ENCODE data around the gene PKP1.

PKP1 gene

GRCh38 chr1:201307760-201308499, 24.6 kb downstream of the PKP1 start:
- no peak for DNase-seq (ENCODE audit: low read depth in 3 of 3)

- no peak for DNase-seq (ENCODE audit: low read depth in 3 of 3)
These were observed 26.1 kb downstream of the PKP1 start for GRCh38 chr1:201309416-201309815.

- DNase-seq (ENCODE audit: low read depth in 3 of 3): no peak
These were observed 27.1 kb downstream of the PKP1 start for GRCh38 chr1:201310251-201310985.

- no peak for DNase-seq (ENCODE audit: low read depth in 3 of 3)
These were observed 27.7 kb downstream of the PKP1 start for GRCh38 chr1:201310986-201311355.

- DNase-seq (ENCODE audit: low read depth in 3 of 3): no peak
These were observed 28.2 kb downstream of the PKP1 start for GRCh38 chr1:201311356-201312011.

- no peak for DNase-seq (ENCODE audit: low read depth in 3 of 3)
These were observed 29.0 kb downstream of the PKP1 start for GRCh38 chr1:201312298-201312697.

GRCh38 chr1:201313086-201313485, 29.8 kb downstream of the PKP1 start:
- no peak for DNase-seq (ENCODE audit: low read depth in 3 of 3)

- no peak for DNase-seq (ENCODE audit: low read depth in 3 of 3)
These were observed 33.2 kb downstream of the PKP1 start for GRCh38 chr1:201316556-201316955.

- DNase-seq (ENCODE audit: low read depth in 3 of 3): no peak
These were observed 34.2 kb downstream of the PKP1 start for GRCh38 chr1:201317551-201317950.

GRCh38 chr1:201318504-201319340, 35.4 kb downstream of the PKP1 start:
- DNase-seq (ENCODE audit: low read depth in 3 of 3): no peak

GRCh38 chr1:201319631-201320030, 36.3 kb downstream of the PKP1 start:
- DNase-seq (ENCODE audit: low read depth in 3 of 3): no peak

- DNase-seq (ENCODE audit: low read depth in 3 of 3): no peak
These were observed 37.0 kb downstream of the PKP1 start for GRCh38 chr1:201320168-201320788.

GRCh38 chr1:201321826-201322390, 38.6 kb downstream of the PKP1 start:
- no peak for DNase-seq (ENCODE audit: low read depth in 3 of 3)

GRCh38 chr1:201322653-201323510, 39.6 kb downstream of the PKP1 start:
- no peak for DNase-seq (ENCODE audit: low read depth in 3 of 3)

GRCh38 chr1:201324306-201324705, 41.0 kb downstream of the PKP1 start:
- DNase-seq (ENCODE audit: low read depth in 3 of 3): no peak

GRCh38 chr1:201324821-201325677, 41.7 kb downstream of the PKP1 start:
- DNase-seq (ENCODE audit: low read depth in 3 of 3): no peak

- DNase-seq (ENCODE audit: low read depth in 3 of 3): no peak
These were observed 42.4 kb downstream of the PKP1 start for GRCh38 chr1:201325678-201326060.

GRCh38 chr1:201326710-201327109, 43.4 kb downstream of the PKP1 start:
- no peak for DNase-seq (ENCODE audit: low read depth in 3 of 3)

- no peak for DNase-seq (ENCODE audit: low read depth in 3 of 3)
These were observed 44.5 kb downstream of the PKP1 start for GRCh38 chr1:201327687-201328240.

All from stimulated activated CD4-positive, alpha-beta T cell treated with anti-CD3 and anti-CD28 coated beads, TNF-alpha, amount 100 ng/mL, for 48 hours (primary cell).